HUES64 (cell line): ENCODE measurements around the gene DHX9.

Experiments
- H3K27ac ChIP-seq: 2 replicates; pipeline ENCODE4 v1.7.0; 2013; ENCODE audit warnings: low read depth, low read length, inconsistent platforms
- H3K27me3 ChIP-seq: 2 replicates; pipeline ENCODE4 v1.6.1; 2013; ENCODE audit warnings: mild to moderate bottlenecking, low read length; ENCODE audit not compliant: insufficient read depth
- H3K36me3 ChIP-seq: 2 replicates; pipeline ENCODE4 v1.6.1; 2013; ENCODE audit warnings: mild to moderate bottlenecking, low read length; ENCODE audit not compliant: insufficient read depth
- H3K4me1 ChIP-seq: 2 replicates; pipeline ENCODE4 v1.6.1; 2013; ENCODE audit warnings: mild to moderate bottlenecking, low read length, moderate library complexity; ENCODE audit not compliant: insufficient read depth
- H3K4me3 ChIP-seq: 2 replicates; pipeline ENCODE4 v1.5.1; 2013; ENCODE audit warnings: mild to moderate bottlenecking, low read length, moderate library complexity
- H3K9ac ChIP-seq: 2 replicates; pipeline ENCODE4 v1.6.1; 2013; ENCODE audit warnings: mild to moderate bottlenecking, low read depth, low read length
- H3K9me3 ChIP-seq: 2 replicates; pipeline ENCODE4 v1.6.1; 2013; ENCODE audit warnings: low read depth, low read length; ENCODE audit not compliant: insufficient read depth
- WGBS: fragments of 150-250, 120-280 bp; methylation state at CpG from one replicate; pipeline ENCODE4 v1.1.7; 2013; ENCODE audit warnings: missing lambda C conversion rate; 5-methylcytosine and 5-hydroxymethylcytosine counted together

DHX9 gene

DNA sequence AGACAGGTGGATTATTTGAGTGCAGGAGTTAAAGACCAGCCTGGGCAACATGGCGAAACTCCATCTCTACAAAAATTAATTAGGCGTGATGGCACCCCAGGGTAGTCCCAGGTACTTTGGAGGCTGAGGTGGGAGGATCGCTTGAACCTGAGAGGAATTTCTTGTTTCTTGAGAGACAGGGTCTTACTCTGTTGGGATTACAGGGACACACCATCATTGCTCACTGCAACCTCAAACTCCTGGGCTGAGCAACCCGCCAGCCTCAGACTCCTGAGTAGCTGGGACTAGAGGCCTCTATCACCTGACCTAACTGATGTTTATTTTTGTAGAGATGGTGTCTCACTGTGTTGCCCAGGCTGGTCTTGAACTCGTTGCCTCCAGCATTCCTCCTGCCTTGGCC is 24.8 kb downstream of the DHX9 start:
- Histone ChIP-seq H3K9me3 (no peaks in the 10 kb centered on the region), H3K27me3 (no peaks in the 10 kb centered on the region), H3K9ac (no peak overlapping the region), H3K36me3 (peaks cover 100% of the 10 kb centered on the region), H3K27ac (no peak overlapping the region), H3K4me3 (no peak overlapping the region), H3K4me1 (no peaks in the 10 kb centered on the region)
- 97% methylated on average over 5 of the region's 5 CpGs for WGBS

GRCh38 chr1:182867861-182868260 is 28.7 kb downstream of the DHX9 start:
- H3K27ac ChIP-seq: no peak overlapping the region
- no peaks in the 10 kb centered on the region for H3K27me3 ChIP-seq
- H3K9me3 ChIP-seq: no peaks in the 10 kb centered on the region
- peaks cover 100% of the 10 kb centered on the region for H3K36me3 ChIP-seq
- no peak overlapping the region for H3K9ac ChIP-seq
- no peak overlapping the region for H3K4me3 ChIP-seq
- H3K4me1 ChIP-seq: no peaks in the 10 kb centered on the region

- peaks cover 100% of the 10 kb centered on the region for H3K36me3 ChIP-seq
Observed at GRCh38 chr1:182869241-182869666, 30.1 kb downstream of the DHX9 start.

DNA sequence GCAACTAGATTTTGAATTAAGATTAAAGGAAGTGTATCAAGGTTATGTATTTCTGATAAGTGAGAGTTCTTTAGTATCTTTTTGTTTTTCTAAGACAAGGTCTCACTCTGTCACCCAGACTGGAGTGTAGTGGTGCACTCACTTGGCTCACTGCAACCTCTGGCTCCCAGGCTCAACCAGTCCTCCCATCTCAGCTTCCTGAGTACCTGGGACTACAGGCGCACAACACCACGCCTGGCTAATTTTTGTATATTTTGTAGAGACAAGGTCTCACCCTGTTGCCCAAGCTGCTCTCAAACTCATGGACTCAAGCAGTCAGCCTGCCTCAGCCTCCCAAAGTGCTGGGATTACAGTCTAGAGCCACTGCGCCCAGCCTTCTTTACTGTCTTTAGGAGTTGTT is 33.7 kb downstream of the DHX9 start:
- Histone ChIP-seq H3K9me3 (no peaks in the 10 kb centered on the region), H3K27ac (no peak overlapping the region), H3K9ac (no peak overlapping the region), H3K36me3 (peaks cover 100% of the 10 kb centered on the region), H3K4me1 (no peaks in the 10 kb centered on the region), H3K4me3 (no peak overlapping the region), H3K27me3 (no peaks in the 10 kb centered on the region)
- WGBS: 94% methylated on average over 3 of the region's 3 CpGs

More at GRCh38 chr1:182869241-182869666, 30.1 kb downstream of the DHX9 start:
- Histone ChIP-seq H3K27ac (peak overlapping the region; percentile 62; the same call in 1 of the 2 replicates), H3K4me1 (no peaks in the 10 kb centered on the region), H3K9me3 (no peaks in the 10 kb centered on the region), H3K4me3 (no peak overlapping the region), H3K9ac (no peak overlapping the region), H3K27me3 (no peaks in the 10 kb centered on the region)
- 97% methylated on average over 12 of the region's 12 CpGs for WGBS

DNA sequence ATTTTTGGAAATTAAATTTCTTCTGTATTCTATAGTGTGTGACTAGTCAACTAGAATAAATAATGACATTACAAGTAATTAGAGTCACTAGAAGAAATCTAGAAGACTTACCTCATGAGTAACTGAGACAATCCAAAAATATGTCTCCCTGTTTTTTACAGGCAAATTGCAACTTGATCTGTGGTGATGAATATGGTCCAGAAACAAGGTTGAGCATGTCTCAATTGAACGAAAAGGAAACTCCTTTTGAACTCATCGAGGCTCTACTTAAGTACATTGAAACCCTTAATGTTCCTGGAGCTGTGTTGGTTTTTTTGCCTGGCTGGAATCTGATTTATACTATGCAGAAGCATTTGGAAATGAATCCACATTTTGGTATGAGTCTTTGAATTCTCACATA is 36.7 kb downstream of the DHX9 start:
- no peaks in the 10 kb centered on the region for H3K9me3 ChIP-seq

GRCh38 chr1:182877331-182877730 is 38.2 kb downstream of the DHX9 start:
- H3K9me3 ChIP-seq: no peaks in the 10 kb centered on the region
- no peak overlapping the region for H3K27ac ChIP-seq
- no peaks in the 10 kb centered on the region for H3K27me3 ChIP-seq
- H3K4me1 ChIP-seq: no peaks in the 10 kb centered on the region
- H3K36me3 ChIP-seq: peaks cover 100% of the 10 kb centered on the region
- no peak overlapping the region for H3K4me3 ChIP-seq
- no peak overlapping the region for H3K9ac ChIP-seq

More for the DNA sequence above, 36.7 kb downstream of the DHX9 start:
- Histone ChIP-seq H3K4me1 (no peaks in the 10 kb centered on the region), H3K27ac (no peak overlapping the region), H3K36me3 (peaks cover 100% of the 10 kb centered on the region), H3K9ac (no peak overlapping the region), H3K27me3 (no peaks in the 10 kb centered on the region), H3K4me3 (no peak overlapping the region)
- 94% methylated on average over 2 of the region's 2 CpGs for whole genome bisulfite sequencing

DNA sequence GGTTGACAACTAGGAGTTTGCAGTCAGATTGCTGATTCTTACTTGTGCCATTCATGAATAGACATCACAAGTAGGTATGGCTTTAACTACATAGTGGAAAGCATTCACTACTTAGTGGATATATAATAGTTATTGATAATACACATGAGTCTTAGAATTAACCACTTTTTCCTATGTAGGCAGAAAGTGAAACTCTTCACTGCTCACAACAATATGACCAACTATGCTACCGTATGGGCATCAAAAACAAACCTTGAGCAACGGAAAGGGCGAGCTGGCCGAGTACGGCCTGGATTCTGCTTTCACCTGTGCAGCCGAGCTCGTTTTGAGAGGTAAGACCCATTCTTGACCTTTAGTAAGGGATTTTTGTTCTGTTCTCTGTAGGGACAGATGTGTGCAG is 38.7 kb downstream of the DHX9 start:
- no peaks in the 10 kb centered on the region for H3K27me3 ChIP-seq
- WGBS: 96% methylated on average over 7 of the region's 7 CpGs
- H3K4me1 ChIP-seq: no peaks in the 10 kb centered on the region
- H3K9me3 ChIP-seq: no peaks in the 10 kb centered on the region
- no peak overlapping the region for H3K27ac ChIP-seq
- no peak overlapping the region for H3K4me3 ChIP-seq
- no peak overlapping the region for H3K9ac ChIP-seq
- H3K36me3 ChIP-seq: peaks cover 99% of the 10 kb centered on the region

- H3K27ac ChIP-seq: no peak overlapping the region
- no peaks in the 10 kb centered on the region for H3K4me1 ChIP-seq
- H3K36me3 ChIP-seq: peaks cover 94% of the 10 kb centered on the region
- H3K9me3 ChIP-seq: no peaks in the 10 kb centered on the region
- H3K27me3 ChIP-seq: no peaks in the 10 kb centered on the region
- H3K9ac ChIP-seq: no peak overlapping the region
- H3K4me3 ChIP-seq: no peak overlapping the region
Observed at GRCh38 chr1:182884872-182885271, 45.7 kb downstream of the DHX9 start.

GRCh38 chr1:182885591-182885990 is 46.4 kb downstream of the DHX9 start:
- 97% methylated on average over 3 of the region's 3 CpGs for WGBS
- Histone ChIP-seq H3K36me3 (peaks cover 87% of the 10 kb centered on the region), H3K27ac (no peak overlapping the region), H3K9me3 (no peaks in the 10 kb centered on the region), H3K4me1 (no peaks in the 10 kb centered on the region), H3K27me3 (no peaks in the 10 kb centered on the region), H3K9ac (no peak overlapping the region), H3K4me3 (no peak overlapping the region)

DNA sequence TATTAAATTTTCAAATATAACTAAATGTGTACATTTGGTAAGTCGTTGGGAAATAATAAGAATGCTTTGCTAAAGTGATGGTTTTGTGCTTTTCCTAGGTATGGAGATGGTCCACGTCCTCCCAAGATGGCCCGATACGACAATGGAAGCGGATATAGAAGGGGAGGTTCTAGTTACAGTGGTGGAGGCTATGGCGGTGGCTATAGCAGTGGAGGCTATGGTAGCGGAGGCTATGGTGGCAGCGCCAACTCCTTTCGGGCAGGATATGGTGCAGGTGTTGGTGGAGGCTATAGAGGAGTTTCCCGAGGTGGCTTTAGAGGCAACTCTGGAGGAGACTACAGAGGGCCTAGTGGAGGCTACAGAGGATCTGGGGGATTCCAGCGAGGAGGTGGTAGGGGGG is 47.8 kb downstream of the DHX9 start:
- WGBS: 96% methylated on average over 11 of the region's 11 CpGs
- H3K27ac ChIP-seq: no peak overlapping the region

DNA sequence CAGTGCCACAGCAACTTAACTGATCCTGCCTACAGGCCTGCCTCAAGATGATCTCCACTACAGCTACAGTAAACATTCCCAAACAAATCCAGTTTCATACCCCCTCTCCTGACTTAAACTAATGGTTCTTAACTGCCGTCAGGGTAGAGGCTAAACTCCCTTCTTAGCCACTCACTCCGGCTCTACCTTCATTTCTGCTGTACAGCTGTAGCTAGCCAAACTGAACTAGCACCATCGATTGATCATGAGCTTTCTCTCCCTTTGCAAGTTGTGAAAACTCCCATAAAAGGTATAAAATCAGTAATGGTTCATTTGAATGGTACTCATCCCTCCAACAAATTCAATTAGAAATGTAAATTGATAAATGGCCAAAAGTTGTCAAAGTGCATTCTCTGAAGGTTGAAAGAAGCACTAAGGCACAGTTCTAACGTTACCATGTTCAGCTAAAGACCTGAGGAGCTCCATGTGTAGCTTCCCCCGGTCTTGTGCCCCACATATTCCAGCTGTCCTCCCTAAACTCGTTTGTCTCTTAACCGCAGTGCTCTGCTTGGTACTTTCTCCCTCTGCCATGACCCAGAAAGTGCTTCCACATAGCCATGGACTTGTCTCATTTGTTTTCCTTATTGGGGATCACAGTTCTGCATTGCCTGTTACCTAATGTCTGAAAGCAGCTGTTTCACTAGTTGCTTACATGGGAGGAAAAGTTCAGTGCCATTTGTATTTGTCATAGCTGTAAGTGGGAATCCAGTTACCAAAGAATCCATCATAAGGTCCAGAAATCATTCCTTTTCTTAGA is 49.8 kb downstream of the DHX9 start:
- Histone ChIP-seq H3K9me3 (no peaks in the 10 kb centered on the region), H3K27ac (no peak overlapping the region), H3K27me3 (no peaks in the 10 kb centered on the region), H3K4me3 (no peak overlapping the region), H3K4me1 (0 out of 2 replicates have a peak, but pooled peaks cover 5% of the 10 kb centered on the region), H3K36me3 (peaks cover 55% of the 10 kb centered on the region), H3K9ac (no peak overlapping the region)
- 73% methylated on average over 7 of the region's 7 CpGs for WGBS

More for the DNA sequence above, 47.8 kb downstream of the DHX9 start:
- Histone ChIP-seq H3K4me3 (no peak overlapping the region), H3K4me1 (0 out of 2 replicates have a peak, but pooled peaks cover 5% of the 10 kb centered on the region), H3K27me3 (no peaks in the 10 kb centered on the region), H3K9ac (no peak overlapping the region), H3K36me3 (peaks cover 73% of the 10 kb centered on the region), H3K9me3 (no peaks in the 10 kb centered on the region)
